ENCODE results near the gene UBE2H.

The UBE2H gene

DNA sequence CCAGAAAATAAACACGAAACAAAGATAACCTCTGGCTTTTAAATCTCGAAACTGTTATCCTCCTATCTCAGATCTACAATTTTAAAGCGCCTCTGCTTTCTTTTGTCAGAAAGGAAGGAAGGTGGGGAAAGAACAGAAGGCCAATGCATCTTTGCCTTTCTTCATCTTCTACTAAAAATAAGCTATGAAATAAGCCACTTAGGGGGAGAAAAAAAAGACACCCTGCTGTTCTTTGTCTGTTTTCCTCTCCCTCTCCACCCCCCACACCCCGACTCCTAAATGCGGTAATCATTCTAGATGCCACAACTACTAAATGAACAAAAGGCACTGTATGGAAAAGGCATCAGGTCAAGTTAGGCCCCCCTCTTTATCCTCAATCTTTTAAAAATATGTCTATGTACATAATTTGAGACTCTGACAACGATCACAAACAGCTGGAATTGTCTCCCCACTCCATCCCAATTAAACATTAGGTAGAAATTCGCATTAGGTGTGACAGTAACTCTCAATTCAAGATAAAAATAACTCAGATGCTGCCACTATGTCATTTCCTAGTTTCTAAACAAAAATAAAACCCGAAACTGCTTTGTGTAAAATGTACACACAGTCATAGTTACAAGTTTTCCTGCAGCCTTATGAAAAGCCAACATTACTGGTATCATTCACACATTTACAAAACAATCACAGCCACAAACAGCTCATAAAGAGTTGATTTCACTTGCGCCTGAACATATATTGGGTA lies 2.4 kb downstream of the UBE2H start:
- no peak for DNase-seq

- no peak for DNase-seq
Measured at GRCh38 chr7:129949292-129950133, 3.2 kb downstream of the UBE2H start.

GRCh38 chr7:129948877-129949291 lies 3.9 kb downstream of the UBE2H start:
- peak; percentile 71 for DNase-seq

GRCh38 chr7:129948338-129948737 lies 4.4 kb downstream of the UBE2H start:
- no peak for DNase-seq

- no peak for DNase-seq
Measured at GRCh38 chr7:129947701-129948100, 5.1 kb downstream of the UBE2H start.

DNA sequence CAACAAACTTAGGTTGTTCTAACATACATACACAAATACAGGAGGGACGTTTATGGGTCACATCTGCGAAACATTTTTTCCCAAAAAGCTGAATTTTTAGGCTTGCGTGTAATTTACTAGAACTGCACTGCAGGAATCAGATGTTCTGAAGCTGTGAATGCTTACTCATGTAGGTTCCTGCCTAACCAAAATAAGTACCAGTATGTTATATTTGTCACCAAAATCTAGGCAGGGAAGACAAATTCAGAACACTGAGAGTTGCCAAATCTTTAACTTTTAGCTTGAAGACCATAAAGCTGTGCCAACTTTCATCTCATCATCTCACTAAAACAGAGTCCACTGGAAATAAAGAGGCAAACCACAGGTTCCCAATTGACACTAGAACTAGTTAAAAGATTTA lies 5.7 kb downstream of the UBE2H start:
- DNase-seq, result no peak

DNA sequence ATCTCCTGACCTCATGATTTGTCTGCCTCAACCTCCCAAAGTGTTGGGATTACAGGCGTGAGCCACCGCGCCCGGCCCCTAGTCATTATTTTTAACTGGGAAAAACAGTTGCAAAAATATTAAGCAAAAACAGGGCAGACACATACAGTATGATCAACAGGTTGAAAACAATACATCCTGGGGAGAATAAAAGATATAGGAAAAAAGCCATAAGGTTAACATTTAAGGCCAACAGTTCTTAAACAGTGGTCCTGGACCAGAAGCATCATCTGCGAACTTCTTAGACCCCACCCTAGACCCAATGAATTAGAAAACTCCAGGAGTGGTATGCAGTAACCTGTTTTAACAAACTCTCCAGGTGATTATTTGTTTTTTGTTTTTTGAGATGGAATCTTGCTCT lies 6.5 kb downstream of the UBE2H start:
- DNase-seq, result no peak

DNA sequence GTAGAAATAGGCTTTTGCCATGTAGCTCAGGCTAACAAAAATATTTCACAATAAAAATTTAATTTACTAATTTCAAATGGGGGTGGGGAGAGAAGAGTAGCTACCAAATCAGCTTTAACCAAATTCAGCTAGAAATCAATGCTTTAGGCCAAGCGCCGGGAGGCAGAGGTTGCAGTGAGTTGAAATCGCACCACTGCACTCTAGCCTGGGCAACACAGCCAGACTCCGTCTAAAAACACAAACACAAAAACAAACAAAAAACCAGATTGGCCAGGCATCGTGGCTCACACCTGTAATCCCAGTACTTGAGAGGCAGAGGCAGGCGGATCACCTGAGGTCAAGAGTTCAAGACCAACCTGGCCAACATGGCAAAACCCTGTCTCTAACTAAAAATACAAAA lies 9.4 kb downstream of the UBE2H start:
- no peak for DNase-seq

- no peak for DNase-seq
Measured at GRCh38 chr7:129940329-129940728, 12.4 kb downstream of the UBE2H start.

GRCh38 chr7:129939881-129940280 lies 12.9 kb downstream of the UBE2H start:
- DNase-seq, result no peak

- DNase-seq, result no peak
Measured at GRCh38 chr7:129933627-129934026, 19.1 kb downstream of the UBE2H start.

DNA sequence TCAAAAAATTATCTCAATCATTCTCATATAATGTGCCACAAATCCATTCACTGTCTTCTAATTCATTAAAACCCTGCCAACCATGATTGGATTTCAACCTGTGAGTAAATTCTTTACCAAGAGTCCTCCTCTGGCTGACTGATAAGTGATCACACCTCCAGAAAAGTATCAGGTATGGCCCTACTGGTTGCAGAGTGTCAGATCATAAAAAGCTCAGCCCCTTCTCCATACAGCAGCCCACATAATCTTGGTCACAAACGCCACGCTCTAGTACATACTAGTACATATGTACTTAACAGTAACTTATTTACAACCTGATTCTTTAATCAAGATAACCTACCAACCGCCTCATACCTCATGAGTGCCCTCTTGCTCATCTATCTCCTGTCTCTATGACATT lies 26.1 kb downstream of the UBE2H start:
- no peak for DNase-seq

GRCh38 chr7:129925416-129926002 lies 27.3 kb downstream of the UBE2H start:
- no peak for DNase-seq

- DNase-seq, result no peak
Measured at GRCh38 chr7:129924602-129925001, 28.2 kb downstream of the UBE2H start.

DNA sequence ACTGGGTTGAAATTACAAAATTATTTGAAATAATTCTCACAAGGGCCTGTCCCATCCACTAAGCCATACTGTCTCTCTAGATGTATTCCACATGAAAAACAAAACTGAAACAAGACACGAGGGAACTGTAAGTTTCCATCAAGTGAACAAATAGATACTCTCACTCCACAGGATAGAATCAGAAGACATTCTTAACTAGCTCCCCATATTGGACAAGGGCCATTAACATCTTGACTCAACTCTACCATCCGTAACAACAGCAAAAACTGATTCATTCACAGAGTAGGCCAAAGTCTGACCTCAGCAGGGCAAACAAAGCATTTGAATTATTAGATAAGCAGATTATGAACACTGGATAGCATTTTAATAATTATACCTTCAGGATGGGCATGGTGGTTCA lies 29.1 kb downstream of the UBE2H start:
- no peak for DNase-seq

DNA sequence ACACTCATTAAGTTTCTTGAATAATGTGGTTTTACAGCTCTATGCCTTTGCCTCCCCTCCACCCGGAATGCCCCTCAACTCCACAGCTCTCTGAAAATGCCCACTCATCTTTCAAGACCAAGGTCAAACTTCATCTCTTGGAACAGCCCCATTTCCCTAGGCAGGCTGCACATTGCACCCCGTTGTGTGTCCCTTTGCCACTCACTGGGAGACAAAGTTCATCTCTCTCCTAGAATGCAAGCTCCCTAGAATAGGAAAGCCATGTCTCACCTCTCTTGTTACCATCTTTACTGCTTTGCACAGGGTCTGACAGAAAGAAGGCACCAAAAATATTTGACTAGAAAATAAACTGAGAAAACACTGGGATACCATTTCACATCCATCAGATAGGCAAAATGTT lies 33.3 kb downstream of the UBE2H start:
- no peak for DNase-seq

DNA sequence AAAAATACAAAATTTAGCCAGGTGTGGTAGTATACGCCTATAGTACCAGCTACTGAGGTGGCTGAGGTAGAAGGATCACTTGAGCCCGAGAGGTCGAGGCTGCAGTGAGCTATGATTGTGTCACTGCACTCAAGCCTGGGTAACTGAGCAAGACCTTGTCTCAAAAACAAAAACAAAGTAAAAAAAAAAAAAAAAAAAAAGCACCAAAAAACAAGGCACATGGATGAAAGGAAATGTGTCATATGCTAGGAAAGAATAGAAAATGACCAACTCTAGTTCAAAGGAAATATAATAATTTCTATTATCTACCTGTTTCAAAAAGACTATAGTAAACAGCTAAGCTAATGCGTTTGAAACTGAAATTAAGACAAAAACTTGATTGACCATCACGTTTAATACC lies 33.8 kb downstream of the UBE2H start:
- DNase-seq, result no peak

DNA sequence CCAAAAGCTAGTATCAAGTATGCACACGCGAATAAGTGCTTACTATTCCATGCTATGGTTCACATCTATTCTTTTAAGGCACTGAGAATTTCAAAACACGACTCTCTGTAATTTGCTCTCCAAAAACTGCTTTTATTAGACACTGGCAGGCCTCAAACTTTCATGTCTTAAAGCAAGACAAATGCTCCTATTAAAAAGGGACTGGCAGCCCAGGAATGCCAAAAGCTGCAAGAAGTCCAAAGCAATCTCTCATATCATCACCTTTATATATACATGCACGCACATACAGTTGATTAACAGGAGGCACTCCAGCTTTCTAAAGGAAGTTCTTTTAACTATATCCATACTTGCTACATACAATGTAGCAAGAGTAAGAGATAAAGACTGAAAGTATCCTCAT lies 34.8 kb downstream of the UBE2H start:
- DNase-seq, result no peak

DNA sequence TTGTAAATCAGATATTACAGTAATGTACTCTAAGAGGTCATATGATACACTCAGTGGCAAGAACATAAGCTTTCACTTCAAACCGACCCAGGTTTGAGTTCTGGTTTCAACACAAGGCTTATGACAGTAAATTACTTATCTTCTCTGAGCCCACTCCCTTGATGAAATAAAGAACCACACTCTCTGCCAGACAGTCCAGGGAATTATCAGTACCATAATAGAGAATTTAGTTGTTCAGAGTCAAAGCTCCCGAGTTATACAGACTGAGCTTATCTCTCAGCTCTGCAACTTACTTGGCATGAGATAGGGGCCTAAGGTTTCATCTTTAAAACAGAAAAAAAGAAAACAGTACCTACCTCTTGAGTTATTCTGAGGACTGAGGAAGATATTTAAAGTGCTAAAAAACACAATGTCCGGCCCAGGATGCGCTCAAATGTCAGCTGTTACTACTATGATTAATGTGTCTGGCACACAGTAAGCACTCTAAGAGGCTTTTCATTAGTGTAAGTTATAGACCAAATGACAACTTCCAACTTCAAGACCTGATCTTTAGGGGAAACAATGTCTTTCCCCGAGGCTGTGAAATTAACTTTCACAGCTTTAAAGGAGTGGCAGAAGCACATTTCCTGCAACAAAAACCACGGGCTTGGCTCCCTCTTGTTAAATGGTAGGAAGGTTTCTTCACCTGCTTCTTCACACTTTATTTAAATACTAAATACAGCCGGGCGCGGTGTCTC lies 38.1 kb downstream of the UBE2H start:
- DNase-seq, result no peak

DNA sequence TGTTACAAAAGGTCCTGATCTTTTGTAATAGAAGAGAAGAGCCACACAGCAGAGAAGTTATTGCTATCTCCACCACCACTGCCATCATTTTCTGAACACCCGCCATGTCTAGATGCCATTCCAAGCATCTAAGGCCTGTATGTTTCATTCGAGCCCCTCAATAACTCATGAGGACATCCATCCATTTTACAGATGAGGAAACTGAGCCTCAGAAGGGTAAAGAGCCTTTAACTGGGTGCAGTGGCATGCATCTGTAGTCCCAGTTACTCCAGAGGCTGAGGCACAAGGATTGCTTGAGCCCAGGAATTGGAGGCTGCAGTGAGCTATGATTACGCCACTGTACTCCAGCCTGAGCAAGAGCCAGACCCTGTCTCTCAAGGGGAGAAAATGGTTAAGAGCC lies 39.3 kb downstream of the UBE2H start:
- DNase-seq, result no peak

DNA sequence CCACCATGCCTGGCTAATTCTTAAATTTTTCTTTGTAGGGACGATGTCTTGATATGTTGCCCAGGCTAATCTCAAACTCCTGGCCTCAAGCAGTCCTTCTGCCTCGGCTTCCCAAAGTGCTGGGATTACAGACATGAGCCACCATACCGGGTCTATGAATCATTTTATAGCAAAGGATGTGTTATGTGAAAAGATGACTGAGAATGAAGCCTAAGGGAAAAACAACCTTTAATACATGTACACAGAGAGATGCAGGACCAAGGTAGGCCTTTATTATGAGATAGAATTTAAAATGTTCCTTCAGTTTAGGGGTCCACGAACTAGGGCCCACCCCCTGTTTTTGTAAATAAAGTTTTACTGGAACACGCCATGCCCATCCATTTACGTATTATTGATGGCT lies 41.0 kb downstream of the UBE2H start:
- no peak for DNase-seq

DNA sequence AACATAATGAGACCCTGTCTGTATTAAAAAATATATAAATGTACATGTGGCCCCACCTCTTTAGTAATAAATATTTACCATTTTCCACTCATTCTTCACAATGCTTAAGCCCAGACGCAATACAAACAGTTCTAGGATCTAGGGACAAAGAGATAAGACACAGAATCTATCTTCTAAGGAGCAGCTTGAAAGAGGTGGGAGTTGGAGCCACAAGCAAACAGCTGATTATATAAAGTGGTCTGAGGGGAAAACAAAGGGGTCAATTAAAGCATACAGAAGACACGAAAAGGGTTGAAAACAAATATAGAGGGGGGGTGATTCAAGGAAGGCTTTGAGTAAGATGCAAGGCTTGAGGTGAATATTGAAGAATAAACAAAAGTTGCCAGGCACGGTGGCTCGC lies 43.1 kb downstream of the UBE2H start:
- no peak for DNase-seq

DNA sequence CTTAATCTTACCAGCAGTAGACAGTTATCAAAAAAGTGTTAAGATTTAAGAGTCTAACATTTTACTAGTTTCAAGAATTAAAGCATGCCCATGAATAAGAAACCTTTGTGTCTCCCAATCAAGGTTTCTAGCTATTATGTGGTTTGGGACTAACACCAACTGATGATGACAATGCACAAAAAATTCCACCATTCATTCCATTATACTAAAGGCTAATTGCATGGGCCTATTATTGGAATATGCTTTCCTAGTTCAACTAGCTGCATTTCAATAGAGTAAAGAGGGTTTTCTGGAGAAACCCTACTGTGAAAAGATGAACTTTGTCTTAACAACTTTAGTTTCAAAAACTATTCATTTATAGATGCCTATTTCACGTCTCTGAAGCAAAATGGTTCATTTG lies 44.6 kb downstream of the UBE2H start:
- no peak for DNase-seq

Data from activated naive CD4-positive, alpha-beta T cell treated with anti-CD3 and anti-CD28 coated beads, Interleukin-2, amount 50 U/mL, for 16 hours (primary cell).